ENCODE measurements around the gene ZNF548.
"Not testable (repeated sequence)": the region's sequence is repeated elsewhere in the genome, so short reads cannot be mapped to it uniquely, and the experiment has no call there.

The ZNF548 gene

GRCh38 chr19:57389730-57390598 lies at the start of gene ZNF548:
Gene ZNF548 (plus strand): TSS chr19:57389854. CDS start chr19:57390100, 246 bp downstream.
- DNase-seq = peak; percentile 98

- DNase-seq = no peak
Observed at GRCh38 chr19:57342582-57342981, 47.1 kb upstream of the ZNF548 start.

GRCh38 chr19:57348136-57348535 lies 41.5 kb upstream of the ZNF548 start:
- DNase-seq = no peak

GRCh38 chr19:57350877-57351805 lies 38.5 kb upstream of the ZNF548 start, which contains the start of gene ZNF304:
Gene ZNF304 (plus strand): TSS chr19:57351271. CDS start chr19:57351665, 394 bp downstream.
- DNase-seq = peak; percentile 96

- peak; percentile 41 for DNase-seq
Observed at GRCh38 chr19:57351867-57352266, 37.8 kb upstream of the ZNF548 start.

GRCh38 chr19:57355916-57356315 lies 33.7 kb upstream of the ZNF548 start:
- no peak for DNase-seq

DNA sequence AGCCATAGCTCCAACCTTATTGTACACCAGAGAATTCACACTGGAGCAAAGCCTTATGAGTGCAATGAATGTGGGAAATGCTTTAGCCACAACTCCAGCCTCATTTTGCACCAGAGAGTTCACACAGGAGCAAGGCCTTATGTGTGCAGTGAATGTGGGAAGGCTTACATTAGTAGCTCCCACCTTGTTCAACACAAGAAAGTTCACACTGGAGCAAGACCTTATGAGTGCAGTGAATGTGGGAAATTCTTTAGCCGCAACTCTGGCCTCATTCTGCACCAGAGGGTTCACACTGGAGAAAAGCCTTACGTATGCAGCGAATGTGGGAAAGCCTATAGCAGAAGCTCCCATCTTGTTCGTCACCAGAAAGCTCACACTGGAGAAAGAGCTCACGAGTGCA lies 32.2 kb upstream of the ZNF548 start:
- DNase-seq = no peak

DNA sequence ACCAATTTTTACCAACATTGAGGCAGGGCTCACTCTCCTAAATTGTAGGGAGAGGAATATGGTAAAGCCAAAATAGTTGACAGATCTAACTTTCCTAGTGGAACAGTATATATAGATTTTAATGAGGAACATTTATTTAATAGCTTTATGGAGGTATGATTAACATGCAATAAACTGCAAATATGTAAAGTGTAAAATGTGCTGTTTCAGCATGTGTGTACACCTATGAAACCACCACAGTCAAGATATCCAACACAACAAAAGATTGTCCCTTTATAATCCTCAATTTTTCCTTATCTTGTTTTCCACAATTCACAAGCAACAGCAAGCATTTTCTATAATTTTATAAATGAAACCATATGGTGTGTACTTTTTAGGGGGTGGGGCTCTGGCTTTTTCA lies 30.4 kb upstream of the ZNF548 start:
- DNase-seq = no peak

DNA sequence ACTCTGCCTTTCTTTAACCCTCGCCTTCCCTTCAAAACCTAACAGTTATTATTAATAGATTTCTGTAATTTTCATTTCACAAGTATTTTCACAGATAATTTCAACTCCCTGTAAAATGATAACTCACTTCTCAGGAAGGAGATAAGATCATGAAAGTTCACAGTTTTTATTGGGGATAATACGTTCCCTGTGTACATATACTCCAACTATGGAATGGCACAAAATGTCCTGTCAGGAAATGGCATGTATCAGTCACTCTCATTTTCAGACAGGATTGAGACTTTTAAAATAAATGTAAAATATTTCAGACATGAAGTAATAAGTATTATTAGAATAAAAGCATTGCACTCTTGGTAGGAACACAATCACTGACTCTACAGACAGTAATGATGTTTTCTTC lies 27.2 kb upstream of the ZNF548 start:
- DNase-seq = no peak

DNA sequence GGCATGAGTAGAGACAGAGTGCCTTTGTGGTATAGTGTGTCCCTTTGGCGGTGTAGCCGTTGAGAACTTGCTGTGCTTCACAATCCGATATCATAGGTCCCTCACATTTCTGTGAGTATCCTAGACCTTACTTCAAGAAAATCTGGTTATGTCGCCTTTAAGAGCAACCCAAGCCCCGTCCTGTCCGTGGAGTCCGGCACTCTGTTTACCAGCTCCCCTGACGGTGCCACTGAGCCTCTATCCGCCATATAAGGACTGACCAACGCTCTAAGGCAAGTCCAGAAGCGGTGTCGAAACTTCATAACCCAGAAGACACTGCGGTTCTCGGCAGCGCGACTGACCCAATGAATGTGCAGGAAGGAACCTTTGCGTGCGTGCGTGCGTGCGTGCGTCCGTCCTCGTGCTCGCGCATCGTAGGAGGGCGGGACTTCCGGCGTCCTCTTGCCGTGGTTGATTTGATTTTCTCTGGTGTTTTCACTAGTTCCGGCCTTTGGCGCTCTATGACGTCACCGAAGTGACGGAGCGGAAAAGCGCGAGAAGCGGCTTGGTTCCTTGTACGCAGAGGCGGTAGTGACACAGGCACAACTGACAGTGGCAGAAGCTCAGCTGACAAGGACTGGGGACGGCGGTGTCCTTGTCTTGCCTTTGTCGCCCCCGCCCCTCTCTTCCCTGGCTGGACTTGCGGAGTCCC lies 26.5 kb upstream of the ZNF548 start, which contains the start of the genes TRAPPC2B and ZNF547:
TSS of gene TRAPPC2B (plus strand) at position 555 of the 691 bp plus-strand sequence. CDS start 1,283 bp downstream, outside the sequence.
TSS of gene ZNF547 (plus strand) at position 555 of the 691 bp plus-strand sequence. CDS start 5,005 bp downstream, outside the sequence.
- DNase-seq = peak; percentile 100

- DNase-seq = peak; percentile 37
Observed at GRCh38 chr19:57363688-57364181, 25.9 kb upstream of the ZNF548 start.

GRCh38 chr19:57366776-57367175 lies 22.9 kb upstream of the ZNF548 start:
- DNase-seq = no peak

DNA sequence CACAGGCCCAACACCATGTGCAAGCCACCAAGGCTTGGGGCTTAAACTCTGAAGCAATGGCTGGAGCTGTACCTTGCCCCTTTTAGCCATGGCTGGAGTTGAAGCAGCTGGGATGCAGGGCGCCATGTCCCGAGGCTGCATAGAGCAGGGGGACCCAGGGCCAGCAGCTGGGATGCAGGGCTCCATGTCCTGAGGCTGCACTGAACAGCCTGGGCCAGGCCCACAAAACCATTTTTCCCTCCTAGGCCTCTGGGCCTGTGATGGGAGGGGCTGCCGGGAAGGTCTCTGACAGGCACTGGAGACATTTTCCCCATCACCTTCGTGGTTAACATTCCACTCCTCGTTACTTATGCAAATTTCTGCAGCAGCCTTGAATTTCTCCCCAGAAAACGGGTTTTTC lies 15.5 kb upstream of the ZNF548 start:
- DNase-seq = no peak

GRCh38 chr19:57374647-57375046 lies 15.0 kb upstream of the ZNF548 start:
- not testable (repeated sequence) for DNase-seq

- no peak for DNase-seq
Observed at GRCh38 chr19:57376151-57376550, 13.5 kb upstream of the ZNF548 start.

GRCh38 chr19:57377498-57378146 lies 12.0 kb upstream of the ZNF548 start:
- no peak for DNase-seq

- no peak for DNase-seq
Observed at GRCh38 chr19:57380923-57381322, 8.7 kb upstream of the ZNF548 start.

DNA sequence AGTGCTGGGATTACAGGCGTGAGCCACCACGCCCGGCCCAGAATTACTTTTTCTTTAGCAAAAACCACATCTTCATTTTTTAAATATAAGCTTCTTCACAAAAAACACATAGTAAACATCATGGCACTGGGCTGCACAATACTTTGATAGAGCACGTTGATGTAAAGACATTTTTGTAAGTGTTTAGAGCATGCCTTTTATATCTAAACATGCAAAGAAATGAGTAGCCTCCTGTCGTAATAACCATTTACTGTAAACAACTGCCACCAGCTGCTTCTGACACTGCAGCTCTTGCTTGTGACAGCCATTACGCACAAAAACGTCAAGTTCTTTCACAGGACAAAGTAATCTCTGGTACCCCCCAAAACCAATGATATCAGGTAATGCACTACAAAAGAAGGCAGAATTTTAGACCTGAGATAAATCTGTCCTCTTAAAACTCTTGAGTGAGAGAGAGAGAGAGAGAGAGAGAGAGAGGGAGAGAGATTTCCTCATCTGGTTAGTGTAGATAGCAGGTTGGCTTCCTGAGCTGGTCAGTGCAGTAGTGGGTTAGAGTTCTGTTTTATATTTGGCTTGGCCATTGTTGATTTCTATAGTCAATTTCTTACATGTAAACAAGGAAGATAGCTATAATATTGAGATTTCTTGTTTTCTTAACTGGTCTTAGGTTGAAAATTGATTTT lies 6.7 kb upstream of the ZNF548 start:
- DNase-seq = no peak

DNA sequence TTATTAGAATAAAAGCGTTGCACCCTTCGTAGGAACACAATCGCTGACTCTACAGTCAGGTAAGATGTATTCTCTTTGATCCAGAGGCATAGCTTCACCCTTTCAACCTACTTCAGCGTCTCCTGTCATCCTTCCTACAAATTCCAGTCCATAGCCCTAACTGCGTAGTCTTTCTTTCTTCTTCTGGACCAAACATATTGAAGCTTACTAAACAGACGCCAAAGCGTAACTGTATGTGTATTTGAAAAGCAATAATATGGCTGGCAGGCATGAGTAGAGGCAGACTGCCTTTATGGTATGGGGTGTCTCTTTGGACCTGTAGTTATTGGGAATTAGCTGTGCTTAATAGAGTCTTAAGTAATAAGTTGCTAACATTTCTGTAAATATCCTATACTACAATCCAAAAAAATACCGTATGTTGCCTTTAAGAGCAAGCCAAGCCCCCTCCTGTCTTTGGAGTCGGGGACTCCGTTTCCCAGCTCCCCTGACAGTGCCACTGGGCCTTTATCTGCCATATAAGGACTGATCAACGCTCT lies 392 bp upstream of the ZNF548 start:
- no peak for DNase-seq

DNA sequence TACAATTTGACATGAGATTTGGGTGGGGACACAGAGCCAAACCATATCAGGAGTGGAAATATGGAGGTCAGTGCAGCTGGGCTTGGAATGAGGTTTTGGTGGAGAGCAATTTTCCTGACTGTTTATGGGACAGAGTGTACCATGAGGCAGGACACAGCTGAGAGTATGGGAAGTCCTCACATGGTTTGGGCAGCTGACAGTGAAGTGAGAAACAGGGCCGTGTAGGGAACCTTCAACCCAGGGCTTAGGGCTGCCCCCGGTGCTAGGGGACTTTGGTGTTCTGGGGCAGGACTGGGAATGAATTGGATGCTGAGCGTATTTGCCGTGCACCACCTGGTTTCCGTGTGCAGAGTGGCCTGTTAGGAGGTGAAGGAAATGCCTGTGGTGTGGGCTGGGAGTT lies 6.1 kb downstream of the ZNF548 start:
- no peak for DNase-seq

DNA sequence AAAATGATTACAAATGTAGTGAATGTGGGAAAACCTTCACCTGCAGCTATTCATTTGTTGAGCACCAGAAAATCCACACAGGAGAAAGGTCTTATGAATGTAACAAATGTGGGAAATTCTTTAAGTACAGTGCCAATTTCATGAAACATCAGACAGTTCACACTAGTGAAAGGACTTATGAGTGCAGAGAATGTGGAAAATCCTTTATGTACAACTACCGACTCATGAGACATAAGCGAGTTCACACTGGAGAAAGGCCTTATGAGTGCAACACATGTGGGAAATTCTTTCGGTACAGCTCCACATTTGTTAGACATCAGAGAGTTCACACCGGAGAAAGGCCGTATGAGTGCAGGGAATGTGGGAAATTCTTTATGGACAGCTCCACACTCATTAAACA lies 9.2 kb downstream of the ZNF548 start:
- DNase-seq = no peak
